HEK293T (cell line): ENCODE data around the gene JPH2.

ENCODE experiments used
- CTCF ChIA-PET: fragments of 350-600 bp; formaldehyde crosslinking; extraction: SDS; loops from one replicate; lab custom pipeline; 2021; ENCODE audit warnings: antibody characterized with exemption, inconsistent platforms; lab: Yijun Ruan, JAX
- POLR2A ChIA-PET: fragments of 350-600 bp; formaldehyde crosslinking; extraction: SDS; loops from one replicate; lab custom pipeline; 2020; ENCODE audit warnings: antibody characterized with exemption, inconsistent platforms; lab: Yijun Ruan, JAX
- DNase-seq: peaks from one replicate; pipeline ENCODE4 v3.0.0; 2012; ENCODE audit warnings: mixed read lengths; ENCODE audit errors: extremely low spot score
- ARNT ChIP-seq: fragments of 450-650 bp; IDR thresholded peaks from 2 replicates; pipeline ENCODE4 v1.6.1; 2017; ENCODE audit warnings: mild to moderate bottlenecking
- BHLHE40 ChIP-seq: fragments of 450-650 bp; IDR thresholded peaks from 2 replicates; pipeline ENCODE4 v1.6.1; 2016; ENCODE audit warnings: mild to moderate bottlenecking, moderate library complexity, borderline replicate concordance
- CTBP1 ChIP-seq: fragments of 450-650 bp; IDR thresholded peaks from 2 replicates; pipeline ENCODE4 v1.6.1; 2016; ENCODE audit warnings: borderline replicate concordance
- ELF4 ChIP-seq: fragments of 450-650 bp; IDR thresholded peaks from 2 replicates; pipeline ENCODE4 v1.6.1; 2017; ENCODE audit warnings: antibody characterized with exemption
- FOXA1 ChIP-seq: fragments of 450-650 bp; IDR thresholded peaks from 2 replicates; pipeline ENCODE4 v1.6.1; 2016; ENCODE audit warnings: mild to moderate bottlenecking
- FOXK2 ChIP-seq: fragments of 450-650 bp; IDR thresholded peaks from 2 replicates; pipeline ENCODE4 v1.6.1; 2016; ENCODE audit warnings: mild to moderate bottlenecking
- FOXM1 ChIP-seq: fragments of 450-650 bp; IDR thresholded peaks from 2 replicates; pipeline ENCODE4 v1.6.1; 2017; ENCODE audit warnings: mild to moderate bottlenecking, borderline replicate concordance
- HDGF ChIP-seq: fragments of 450-650 bp; IDR thresholded peaks from 2 replicates; pipeline ENCODE4 v1.6.1; 2017; ENCODE audit warnings: antibody characterized with exemption, borderline replicate concordance
- L3MBTL2 ChIP-seq: fragments of 450-650 bp; conservative IDR thresholded peaks from 2 replicates; pipeline ENCODE4 v1.6.1; 2016; ENCODE audit warnings: mild to moderate bottlenecking
- LEF1 ChIP-seq: fragments of 450-650 bp; IDR thresholded peaks from 2 replicates; pipeline ENCODE4 v1.6.1; 2017; ENCODE audit warnings: mild to moderate bottlenecking, borderline replicate concordance
- NFRKB ChIP-seq: fragments of 450-650 bp; IDR thresholded peaks from 2 replicates; pipeline ENCODE4 v1.6.1; 2016; ENCODE audit warnings: mild to moderate bottlenecking, moderate library complexity
- PKNOX1 ChIP-seq: fragments of 450-650 bp; IDR thresholded peaks from 2 replicates; pipeline ENCODE4 v1.6.1; 2016
- SP1 ChIP-seq: fragments of 450-650 bp; IDR thresholded peaks from 2 replicates; pipeline ENCODE4 v1.6.1; 2017
- SUZ12 ChIP-seq: fragments of 450-650 bp; IDR thresholded peaks from 2 replicates; pipeline ENCODE4 v1.6.1; 2016; ENCODE audit warnings: mild to moderate bottlenecking
- TARDBP ChIP-seq: fragments of 450-650 bp; IDR thresholded peaks from 2 replicates; pipeline ENCODE4 v1.6.1; 2016
- ZNF384 ChIP-seq: fragments of 450-650 bp; IDR thresholded peaks from 2 replicates; pipeline ENCODE4 v1.6.1; 2016

Gene JPH2

DNA sequence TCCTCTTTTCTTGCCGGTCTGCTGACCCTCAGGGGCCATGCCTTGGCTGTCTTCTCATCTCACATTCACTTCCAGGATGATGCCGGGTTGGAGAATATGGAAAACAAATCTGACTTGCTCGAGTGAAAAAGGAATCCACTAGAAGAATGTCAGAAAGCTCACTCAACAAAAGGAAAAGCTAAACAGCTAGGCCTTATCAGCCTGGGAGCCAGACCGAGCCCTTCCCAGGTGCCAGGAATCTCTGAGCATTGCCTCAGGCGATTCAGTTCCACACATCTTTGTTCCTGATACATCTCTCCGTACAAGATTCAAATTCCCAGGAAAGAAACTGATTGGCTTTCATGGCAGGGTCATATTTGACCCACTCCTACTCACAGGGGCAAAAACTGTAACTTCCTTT lies 32.8 kb upstream of the JPH2 start:
- POLR2A ChIA-PET: no interaction called here
- CTCF ChIA-PET: no interaction called here
- no peak for TF ChIP-seq FOXK2
- TF ChIP-seq NFRKB: no peak
- no peak for TF ChIP-seq SUZ12
- TF ChIP-seq FOXA1: no peak
- TF ChIP-seq FOXM1: no peak
- DNase-seq: no peak

DNA sequence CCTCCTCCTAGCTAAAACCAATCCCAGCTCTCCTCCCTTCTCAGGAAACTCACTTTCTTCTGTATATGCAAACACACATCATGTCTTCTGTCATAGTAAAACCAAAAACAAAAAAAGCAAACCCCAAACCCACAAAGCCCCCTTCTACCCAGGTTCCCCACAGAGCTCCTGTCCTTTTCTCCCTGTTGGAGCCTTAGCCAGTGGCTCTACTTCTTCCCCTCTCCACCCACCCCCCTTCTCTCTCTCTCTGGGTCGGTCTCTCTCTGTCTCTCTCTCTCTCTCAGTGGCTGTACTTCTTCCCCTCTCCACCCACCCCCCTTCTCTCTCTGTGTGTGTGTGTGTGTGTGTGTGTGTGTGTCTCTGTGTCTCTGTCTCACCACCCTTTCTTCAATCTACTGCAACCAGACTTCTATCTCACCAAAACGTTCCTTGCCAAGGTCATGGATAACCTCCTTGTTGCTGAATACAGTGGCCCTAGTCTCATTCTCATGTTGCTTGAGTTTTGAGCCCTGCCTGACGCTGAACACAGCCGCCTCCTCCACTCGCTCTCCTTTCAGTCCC lies 32.3 kb upstream of the JPH2 start:
- TF ChIP-seq HDGF (no peak), BHLHE40 (no peak), TARDBP (no peak), NFRKB (no peak), ZNF384 (no peak), FOXA1 (no peak)
- POLR2A ChIA-PET: interaction anchor here (0.9 to 1.0 kb wide), 2 partner anchors 92 to 256 kb away, joined by 3 read pairs; partner anchors contain the start of gene TTPAL
- DNase-seq: no peak
- CTCF ChIA-PET: interaction anchor here (0.8 to 3.7 kb wide), 2 partner anchors 15 to 92 kb away, joined by 3 to 49 read pairs; partner anchors contain the start of gene FITM2

- no peak for TF ChIP-seq ARNT
- no peak for TF ChIP-seq ZNF384
- TF ChIP-seq PKNOX1: no peak
- TF ChIP-seq SUZ12: no peak
- TF ChIP-seq TARDBP: no peak
- no peak for TF ChIP-seq ELF4
- TF ChIP-seq FOXM1: no peak
- no peak for TF ChIP-seq NFRKB
- TF ChIP-seq LEF1: no peak
- TF ChIP-seq L3MBTL2: no peak
- no peak for TF ChIP-seq BHLHE40
- no peak for TF ChIP-seq SP1
- TF ChIP-seq FOXA1: no peak
- POLR2A ChIA-PET: interaction anchor here (0.9 to 1.0 kb wide), 2 partner anchors 93 to 257 kb away, joined by 3 read pairs; partner anchors contain the start of gene TTPAL
Observed at GRCh38 chr20:44218446-44218845, 31.5 kb upstream of the JPH2 start.

DNA sequence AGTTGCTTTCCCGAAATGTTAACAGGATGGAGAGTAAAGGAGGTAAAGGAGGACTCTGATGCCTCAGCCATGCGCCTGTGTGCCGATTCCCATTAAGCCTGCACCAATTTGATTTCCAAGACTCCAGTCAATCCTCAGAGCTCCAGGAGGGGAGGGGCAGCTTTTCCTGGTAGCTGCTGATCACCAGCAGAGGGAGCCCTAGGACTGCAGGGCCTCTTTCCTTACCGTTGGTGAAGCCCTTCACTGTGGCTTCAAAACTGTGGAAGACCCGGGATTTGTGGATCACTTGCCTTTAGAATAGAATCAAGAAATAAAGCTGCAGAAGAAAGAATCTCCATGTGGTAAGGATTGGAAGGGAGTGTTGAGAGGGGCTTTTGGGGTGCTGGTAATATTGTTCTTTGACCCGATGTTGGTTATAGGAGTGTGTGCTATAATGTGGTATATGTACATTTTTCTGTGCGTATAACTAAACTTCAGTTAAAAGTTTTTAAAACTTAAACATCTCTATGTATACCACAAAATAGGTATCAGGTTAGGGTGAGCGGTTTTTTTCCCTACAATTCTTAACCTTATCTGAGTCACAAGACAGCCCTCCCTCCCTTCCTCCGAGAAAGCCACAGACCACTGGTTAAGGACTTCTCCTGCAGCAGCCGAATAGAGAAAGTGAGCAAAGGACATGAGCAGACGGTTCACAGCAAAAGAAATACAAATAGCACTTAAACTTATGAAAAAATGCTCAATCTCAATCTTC lies 30.5 kb upstream of the JPH2 start:
- ChIA-PET CTCF (interaction anchor here (0.9 to 3.7 kb wide), 7 partner anchors 8 to 410 kb away, joined by 3 to 49 read pairs (median 5); partner anchors contain the start of gene FITM2), POLR2A (interaction anchor here (1.4 kb wide), 1 partner anchor 93 kb away, joined by 10 read pairs; the partner anchor contains the start of gene FITM2)
- no peak for TF ChIP-seq HDGF
- no peak for TF ChIP-seq SP1
- no peak for TF ChIP-seq NFRKB
- no peak for TF ChIP-seq BHLHE40
- peak; percentile 72 for DNase-seq

More at GRCh38 chr20:44218446-44218845, 31.5 kb upstream of the JPH2 start:
- DNase-seq: no peak
- CTCF ChIA-PET: interaction anchor here (0.7 to 3.7 kb wide), 3 partner anchors 11 to 92 kb away, joined by 3 to 49 read pairs (median 3); partner anchors contain the start of gene FITM2

DNA sequence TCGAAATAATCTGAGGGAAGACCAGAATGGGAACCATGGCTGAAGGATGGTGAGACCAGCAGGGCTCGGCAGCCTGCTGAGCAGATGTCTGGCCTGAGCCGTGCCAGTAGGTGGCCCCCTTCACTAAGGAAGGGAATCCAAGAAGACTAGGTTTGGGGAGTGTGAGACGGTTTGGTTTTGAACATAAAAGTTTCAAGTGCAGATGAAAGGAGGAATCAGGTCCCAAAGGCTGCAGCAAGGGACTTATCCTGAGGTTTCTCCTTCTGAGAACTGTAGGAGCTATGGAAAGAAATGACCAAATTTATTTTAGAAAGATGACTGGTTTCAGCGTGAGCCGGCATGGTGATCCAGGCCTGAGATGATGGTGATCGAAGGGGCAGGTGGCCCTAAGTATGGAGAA lies 28.1 kb upstream of the JPH2 start:
- CTCF ChIA-PET: interaction anchor here (0.7 kb wide), 1 partner anchor 86 kb away, joined by 5 read pairs; no protein-coding TSS in a partner anchor
- POLR2A ChIA-PET: no interaction called here
- peak; percentile 61 for DNase-seq
- TF ChIP-seq NFRKB: no peak

DNA sequence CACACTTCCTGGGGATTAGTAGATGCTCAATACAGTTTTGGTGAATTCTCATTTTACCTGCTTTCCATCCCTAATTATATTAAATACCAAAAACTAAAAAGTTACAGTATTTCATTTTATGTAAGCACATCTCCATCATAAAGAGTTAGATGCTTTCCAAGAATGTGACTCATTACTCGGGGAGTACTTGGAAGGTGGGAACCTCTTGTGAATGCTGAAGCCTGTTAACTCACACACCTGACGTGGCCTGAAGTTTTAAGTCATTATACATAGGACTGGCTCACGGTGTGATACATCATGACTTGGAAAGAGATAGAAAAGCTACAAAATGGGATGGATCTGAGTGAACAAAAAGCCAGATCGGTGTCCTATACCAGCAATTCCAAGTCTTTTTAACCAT lies 25.8 kb upstream of the JPH2 start:
- TF ChIP-seq SUZ12 (no peak), FOXA1 (no peak), HDGF (no peak), ELF4 (no peak), ARNT (no peak)
- POLR2A ChIA-PET: interaction anchor here (1.1 kb wide), 1 partner anchor 98 kb away, joined by 3 read pairs; the partner anchor contains the start of gene FITM2
- DNase-seq: no peak
- CTCF ChIA-PET: interaction anchor here (0.9 to 1.2 kb wide), 2 partner anchors 96 to 171 kb away, joined by 3 to 4 read pairs; no protein-coding TSS in a partner anchor

- POLR2A ChIA-PET: interaction anchor here (1.1 to 1.5 kb wide), 2 partner anchors 14 to 100 kb away, joined by 3 to 5 read pairs; partner anchors contain the start of gene FITM2
- TF ChIP-seq CTBP1 (no peak), TARDBP (no peak), LEF1 (no peak), FOXK2 (no peak), NFRKB (no peak), ELF4 (no peak), ARNT (no peak), PKNOX1 (0 out of 2 replicates have a peak, but pooled peaks have one; percentile 11)
- CTCF ChIA-PET: no interaction called here
- no peak for DNase-seq
Observed at GRCh38 chr20:44211177-44212039, 24.4 kb upstream of the JPH2 start.
